Kidney (tissue), 14 donors: ENCODE measurements around the gene ZNF362. TPM values are rescaled to one million over a fixed set of nuclear protein-coding genes. Genes with fewer than 3 reads are reported as not detected.
A peak's percentile ranks its signal among the peaks of the same experiment; 100 is the strongest.

Source experiments
- DNase-seq, 5 donors: peaks; one replicate each; pipeline ENCODE4 v3.0.0-alpha.2; 2013 to 2020
- FAIRE-seq: peaks from 2 replicates; lab custom pipeline; 2012; peaks lifted over from hg19 to GRCh38; lab: Jason Lieb, UNC
- H3K27ac ChIP-seq, 2 donors: one replicate each; pipeline ENCODE4 v1.7.0; 2013; ENCODE audit warnings: low read depth in 2 of 2, low read length in 2 of 2, inconsistent platforms in 1 of 2
- H3K27me3 ChIP-seq: one replicate; pipeline ENCODE4 v1.7.1; 2013; ENCODE audit warnings: low read length, inconsistent platforms; ENCODE audit not compliant: control insufficient read depth, insufficient read depth
- H3K36me3 ChIP-seq, 3 donors: one replicate each; pipeline versions ENCODE4 v1.7.0 to v1.7.1; 2013; ENCODE audit warnings: low read length in 3 of 3, control low read depth in 1 of 3, inconsistent platforms in 1 of 3; ENCODE audit not compliant: insufficient read depth in 3 of 3, control insufficient read depth in 2 of 3
- H3K4me1 ChIP-seq, 3 donors: one replicate each; pipeline versions ENCODE4 v1.7.0 to v1.7.1; 2013; ENCODE audit warnings: low read length in 3 of 3, inconsistent platforms in 1 of 3, low read depth in 1 of 3; ENCODE audit not compliant: control insufficient read depth in 2 of 3, insufficient read depth in 2 of 3
- H3K4me3 ChIP-seq, 3 donors: one replicate each; pipeline versions ENCODE4 v1.7.0 to v1.8.1; 2013; ENCODE audit warnings: low read length in 3 of 3, control low read depth in 1 of 3, inconsistent platforms in 1 of 3
- H3K9ac ChIP-seq, 3 donors: one replicate each; pipeline versions ENCODE4 v1.7.0 to v1.7.1; 2013; ENCODE audit warnings: low read length in 3 of 3, control low read depth in 1 of 3, inconsistent platforms in 1 of 3
- H3K9me3 ChIP-seq, 3 donors: one replicate each; pipeline versions ENCODE4 v1.7.0 to v1.7.1; 2013; ENCODE audit warnings: low read length in 3 of 3, control low read depth in 1 of 3, inconsistent platforms in 1 of 3; ENCODE audit not compliant: control insufficient read depth in 2 of 3, insufficient read depth in 1 of 3
- intact Hi-C: fragments of 100-400 bp; cut with DNase I; formaldehyde crosslinking; loops from one replicate; pipeline ENCODE4 v1.11.1; 2022
- polyA plus RNA-seq: library from polyadenylated mRNA; stranded (reverse); fragments of 350-450 nt; fragmentation: Illumina TruSeq; extraction: RNeasy Lipid Tissue Mini Kit (QIAGEN cat#74804); gene quantifications from one replicate; pipeline ENCODE4 v1.2.3, GENCODE V29; 2014; ENCODE audit warnings: low read depth, low replicate concordance; ENCODE audit not compliant: insufficient read depth
- total RNA-seq: library from RNA; stranded (reverse); fragmentation: NEBNext Ultra II Directional; extraction: Animal tissue kit (Norgen Biotek cat#: 25700); gene quantifications from one replicate; pipeline ENCODE4 v1.2.1, GENCODE V29; 2021
- TF ChIP-seq, protein P1 (sequence below): IDR thresholded peaks from 3 replicates; pipeline ENCODE4 v1.5.1; 2012; ENCODE audit warnings: mild to moderate bottlenecking, moderate library complexity, borderline replicate concordance; ENCODE audit not compliant: insufficient read depth; ENCODE audit errors: extremely low read depth
- donor health status: control.
- donor health status: control.
- donor health status: control.
- donor health status: control.
- donor health status: control.
- donor health status: DM: yes; HTN: yes; CAD: no.
- donor health status: Normal renal cell carcinoma (clear cell type).

ZNF362 gene
- total and polyA plus RNA-seq, 2 donors from 2014 or later: 17.4 to 36.9 TPM

DNA sequence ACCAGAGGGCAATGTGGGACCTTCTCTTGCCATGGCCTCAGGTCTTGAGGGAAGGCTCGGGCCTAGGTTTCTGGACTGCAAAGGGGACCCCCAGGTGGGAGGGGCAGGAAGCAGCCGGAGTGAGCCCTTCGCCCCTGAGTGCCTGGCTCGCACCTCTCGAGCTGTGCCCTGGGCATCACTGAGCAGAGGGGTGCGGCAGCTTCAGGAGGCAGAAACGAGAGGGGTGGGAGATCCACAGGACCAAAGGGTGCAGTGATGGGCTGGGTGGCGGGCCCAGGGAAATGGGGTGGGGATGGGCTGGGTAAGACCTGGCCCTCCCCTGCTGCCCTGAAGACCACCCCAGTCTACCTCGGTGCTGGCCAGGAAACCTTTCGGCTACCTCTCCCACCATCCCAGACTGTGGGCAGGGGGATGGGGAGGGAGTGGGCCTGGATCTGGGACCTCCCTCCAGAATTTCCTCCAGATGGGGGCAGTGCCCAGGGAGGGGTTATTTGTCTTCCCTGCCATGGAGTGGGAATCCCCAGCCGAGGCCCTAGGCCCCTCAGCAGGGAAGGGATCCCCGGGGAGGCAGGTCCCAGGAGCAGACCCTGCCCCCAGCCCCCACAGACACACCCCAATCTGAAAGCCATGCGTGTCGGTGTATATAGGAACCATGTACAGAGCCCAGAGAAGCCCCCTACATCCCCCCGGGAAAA is 43.3 kb downstream of the ZNF362 start:
- no peak for FAIRE-seq
- Histone ChIP-seq H3K27me3 (no peaks in the 10 kb centered on the region), H3K4me1 (peaks cover 0 to 12% (median 6%) of the 10 kb centered on the region in 3 donors), H3K36me3 (peaks cover 3 to 23% (median 8%) of the 10 kb centered on the region in 3 donors), H3K9me3 (no peaks in the 10 kb centered on the region), H3K27ac (no peak overlapping the region), H3K9ac (no peak overlapping the region), H3K4me3 (no peak overlapping the region)
- DNase-seq: no peak
- intact Hi-C loops: loop anchor here (5.0 kb wide), 1 partner anchor 68 kb away; no protein-coding TSS in a partner anchor
- TF ChIP-seq, protein P1, sequence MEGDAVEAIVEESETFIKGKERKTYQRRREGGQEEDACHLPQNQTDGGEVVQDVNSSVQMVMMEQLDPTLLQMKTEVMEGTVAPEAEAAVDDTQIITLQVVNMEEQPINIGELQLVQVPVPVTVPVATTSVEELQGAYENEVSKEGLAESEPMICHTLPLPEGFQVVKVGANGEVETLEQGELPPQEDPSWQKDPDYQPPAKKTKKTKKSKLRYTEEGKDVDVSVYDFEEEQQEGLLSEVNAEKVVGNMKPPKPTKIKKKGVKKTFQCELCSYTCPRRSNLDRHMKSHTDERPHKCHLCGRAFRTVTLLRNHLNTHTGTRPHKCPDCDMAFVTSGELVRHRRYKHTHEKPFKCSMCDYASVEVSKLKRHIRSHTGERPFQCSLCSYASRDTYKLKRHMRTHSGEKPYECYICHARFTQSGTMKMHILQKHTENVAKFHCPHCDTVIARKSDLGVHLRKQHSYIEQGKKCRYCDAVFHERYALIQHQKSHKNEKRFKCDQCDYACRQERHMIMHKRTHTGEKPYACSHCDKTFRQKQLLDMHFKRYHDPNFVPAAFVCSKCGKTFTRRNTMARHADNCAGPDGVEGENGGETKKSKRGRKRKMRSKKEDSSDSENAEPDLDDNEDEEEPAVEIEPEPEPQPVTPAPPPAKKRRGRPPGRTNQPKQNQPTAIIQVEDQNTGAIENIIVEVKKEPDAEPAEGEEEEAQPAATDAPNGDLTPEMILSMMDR: no peak

DNA sequence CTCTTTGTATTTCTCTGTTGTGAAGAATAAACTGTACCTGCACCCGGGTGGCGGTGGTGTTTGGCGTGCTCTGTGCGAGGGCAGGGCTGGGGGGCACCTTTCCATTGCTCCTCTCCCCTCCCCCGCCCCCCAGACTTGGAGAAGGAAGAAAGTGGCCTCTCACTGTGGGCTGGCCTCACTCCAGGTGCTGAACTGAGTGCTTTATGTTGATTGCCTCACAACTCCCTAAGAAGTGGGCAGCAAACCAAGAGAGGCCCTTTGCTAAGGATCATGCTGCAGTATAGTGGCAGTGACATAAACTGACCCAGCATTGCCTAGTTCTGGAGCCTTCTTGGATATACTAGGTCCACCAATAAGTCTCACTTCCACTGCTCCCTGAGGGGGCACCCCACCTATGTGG is 44.4 kb downstream of the ZNF362 start:
- Histone ChIP-seq H3K27me3 (no peaks in the 10 kb centered on the region), H3K4me1 (peaks cover 0 to 12% (median 6%) of the 10 kb centered on the region in 3 donors), H3K4me3 (no peak overlapping the region), H3K27ac (peak overlapping the region in 1 of 2 donors; percentile 33), H3K9ac (no peak overlapping the region), H3K36me3 (peaks cover 3 to 22% (median 6%) of the 10 kb centered on the region in 3 donors), H3K9me3 (no peaks in the 10 kb centered on the region)
- peak in 2 of 5 donors; percentile 53 to 70 for DNase-seq
- TF ChIP-seq, protein P1: no peak
- FAIRE-seq: no peak
- intact Hi-C loops: no loop called here

DNA sequence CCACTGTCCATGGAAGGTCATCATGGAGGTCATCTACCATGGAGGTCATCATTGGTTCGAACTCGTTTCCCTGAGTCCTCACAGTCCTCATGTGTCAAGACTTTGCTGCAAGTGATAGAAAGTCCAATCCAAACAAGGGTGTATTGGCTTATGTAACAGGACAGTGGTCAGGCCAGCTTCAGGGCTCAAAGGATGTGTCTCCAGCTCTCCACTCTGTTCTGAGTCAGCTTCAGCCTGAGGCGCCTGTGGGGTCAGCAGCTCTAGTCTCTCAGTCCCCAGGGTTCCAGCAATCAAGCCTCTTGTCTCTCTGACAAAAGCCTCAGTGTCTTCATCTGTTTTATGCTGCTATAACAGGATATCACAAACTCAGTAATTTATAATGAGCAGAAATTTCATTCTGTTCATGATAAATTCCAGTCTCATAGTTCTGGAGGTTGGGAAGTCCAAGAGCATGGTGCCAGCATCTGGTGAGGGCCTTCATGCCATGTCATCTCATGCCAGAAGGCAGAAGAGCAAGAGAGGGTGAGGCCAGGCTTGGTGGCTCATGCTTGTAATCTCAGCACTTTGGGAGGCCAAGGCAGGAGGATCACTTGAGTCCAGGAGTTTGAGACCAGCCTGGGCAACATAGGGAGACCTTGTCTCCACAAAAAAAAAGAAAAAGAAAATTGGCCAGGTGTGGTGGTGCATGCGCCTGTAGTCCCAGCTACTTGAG is 45.1 kb downstream of the ZNF362 start:
- Histone ChIP-seq H3K4me3 (no peak overlapping the region), H3K9ac (no peak overlapping the region), H3K27ac (peak overlapping the region in 1 of 2 donors; percentile 33), H3K36me3 (peaks cover 3 to 14% (median 4%) of the 10 kb centered on the region in 3 donors), H3K9me3 (no peaks in the 10 kb centered on the region), H3K27me3 (no peaks in the 10 kb centered on the region), H3K4me1 (peaks cover 0 to 12% (median 6%) of the 10 kb centered on the region in 3 donors)
- FAIRE-seq: no peak
- intact Hi-C loops: no loop called here
- DNase-seq: peak in 1 of 5 donors; percentile 71
- TF ChIP-seq, protein P1: no peak
